Subcutaneous abdominal adipose tissue (tissue), 5 donors: ENCODE results near the gene PKHD1.
"Not testable (repeated sequence)": the region's sequence is repeated elsewhere in the genome, so short reads cannot be mapped to it uniquely, and the experiment has no call there.

Source experiments
- H3K27ac ChIP-seq: one replicate; pipeline ENCODE4 v1.7.0; 2013; ENCODE audit warnings: low read depth, mild to moderate bottlenecking, inconsistent platforms, low read length, moderate library complexity
- H3K27me3 ChIP-seq, 5 donors: one replicate each; pipeline ENCODE4 v1.7.0; 2013; ENCODE audit warnings: low read length in 5 of 5, inconsistent platforms in 1 of 5; ENCODE audit not compliant: control insufficient read depth in 5 of 5, insufficient read depth in 4 of 5
- H3K36me3 ChIP-seq, 5 donors: one replicate each; pipeline ENCODE4 v1.7.0; 2013; ENCODE audit warnings: low read length in 5 of 5; ENCODE audit not compliant: control insufficient read depth in 5 of 5, insufficient read depth in 5 of 5
- H3K4me1 ChIP-seq, 5 donors: one replicate each; pipeline ENCODE4 v1.7.0; 2013; ENCODE audit warnings: low read length in 5 of 5, mild to moderate bottlenecking in 3 of 5, moderate library complexity in 1 of 5; ENCODE audit not compliant: control insufficient read depth in 5 of 5, insufficient read depth in 5 of 5
- H3K4me3 ChIP-seq, 5 donors: one replicate each; pipeline ENCODE4 v1.7.0; 2013; ENCODE audit warnings: low read length in 5 of 5, low read depth in 1 of 5
- H3K9ac ChIP-seq, 5 donors: one replicate each; pipeline ENCODE4 v1.7.0; 2013; ENCODE audit warnings: low read length in 5 of 5, mild to moderate bottlenecking in 4 of 5, moderate library complexity in 3 of 5
- H3K9me3 ChIP-seq, 5 donors: one replicate each; pipeline ENCODE4 v1.7.0; 2013; ENCODE audit warnings: low read length in 5 of 5; ENCODE audit not compliant: control insufficient read depth in 5 of 5
- donor health status: healthy.
- donor health status: healthy.
- donor health status: healthy.
- donor health status: healthy.
- donor health status: healthy.

PKHD1 gene

DNA sequence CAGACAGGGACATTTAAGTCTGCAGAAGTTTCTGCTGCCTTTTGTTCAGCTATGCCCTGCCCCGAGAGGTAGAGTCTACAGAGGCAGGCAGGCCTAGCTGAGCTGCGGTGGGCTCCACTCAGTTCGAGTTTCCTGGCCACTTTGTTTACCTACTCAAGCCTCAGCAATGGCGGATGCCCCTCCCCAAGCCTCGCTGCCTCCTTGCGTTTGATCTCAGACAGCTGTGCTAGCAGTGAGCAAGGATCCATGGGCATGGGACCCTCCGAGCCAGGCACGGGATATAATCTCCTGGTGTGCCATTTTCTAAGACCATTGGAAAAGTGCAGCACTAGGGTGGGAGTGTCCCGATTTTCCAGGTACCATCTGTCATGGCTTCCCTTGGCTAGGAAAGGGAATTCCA is 164.9 kb downstream of the PKHD1 start:
- H3K4me3 ChIP-seq, H3K27ac ChIP-seq, H3K36me3 ChIP-seq, H3K9ac ChIP-seq, H3K27me3 ChIP-seq, H3K4me1 ChIP-seq, H3K9me3 ChIP-seq: not testable (repeated sequence)

DNA sequence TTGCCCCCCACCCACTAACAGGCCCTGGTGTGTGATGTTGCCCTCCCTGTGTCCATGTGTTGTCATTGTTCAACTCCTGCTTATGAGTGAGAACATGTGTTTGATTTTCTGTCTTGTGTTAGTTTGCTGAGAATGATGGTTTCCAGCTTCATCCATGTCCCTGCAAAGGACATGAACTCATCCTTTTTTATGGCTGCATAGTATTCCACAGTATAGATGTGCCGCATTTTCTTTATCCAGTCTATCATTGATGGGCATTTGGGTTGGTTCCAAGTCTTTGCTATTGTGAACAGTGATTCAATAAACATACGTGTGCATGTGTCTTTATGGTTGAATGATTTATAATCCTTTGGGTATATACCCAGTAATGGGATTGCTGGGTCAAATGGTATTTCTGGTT is 169.1 kb downstream of the PKHD1 start:
- H3K36me3 ChIP-seq, H3K9me3 ChIP-seq, H3K9ac ChIP-seq: not testable (repeated sequence)

DNA sequence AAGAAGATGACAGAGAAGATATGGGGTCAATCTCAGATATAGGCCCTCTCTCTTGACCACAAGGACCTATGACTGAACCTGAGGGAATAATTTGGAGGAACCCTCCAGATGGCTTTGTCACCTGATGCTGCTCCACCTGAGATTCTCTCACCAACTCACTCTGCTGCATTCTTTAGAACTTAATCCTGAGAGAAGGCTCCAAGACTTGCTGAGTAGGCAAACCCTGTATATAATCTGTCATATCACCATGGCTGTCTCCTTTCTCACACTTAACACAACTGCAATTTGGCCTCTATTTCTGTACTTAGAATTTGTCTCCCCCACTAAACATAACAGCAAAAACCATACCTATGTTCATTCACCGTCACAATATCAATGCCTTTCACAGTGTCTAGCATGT is 172.3 kb downstream of the PKHD1 start:
- peaks cover 0 to 3% (median 0%) of the 10 kb centered on the region in 5 donors for H3K9me3 ChIP-seq

More for the DNA sequence above, 169.1 kb downstream of the PKHD1 start:
- not testable (repeated sequence) for H3K4me3 ChIP-seq, H3K27ac ChIP-seq, H3K4me1 ChIP-seq, H3K27me3 ChIP-seq

GRCh38 chr6:51913265-51913664 is 174.1 kb downstream of the PKHD1 start:
- no peaks in the 10 kb centered on the region for H3K36me3 ChIP-seq
- no peak overlapping the region for H3K27ac ChIP-seq
- no peak overlapping the region for H3K4me3 ChIP-seq
- H3K4me1 ChIP-seq: no peaks in the 10 kb centered on the region
- H3K27me3 ChIP-seq: no peaks in the 10 kb centered on the region
- peaks cover 0 to under 1% (median 0%) of the 10 kb centered on the region in 5 donors for H3K9me3 ChIP-seq
- H3K9ac ChIP-seq: no peak overlapping the region

More for the DNA sequence above, 172.3 kb downstream of the PKHD1 start:
- no peak overlapping the region for H3K4me3 ChIP-seq
- no peak overlapping the region for H3K9ac ChIP-seq
- H3K4me1 ChIP-seq: no peaks in the 10 kb centered on the region
- H3K36me3 ChIP-seq: no peaks in the 10 kb centered on the region
- no peaks in the 10 kb centered on the region for H3K27me3 ChIP-seq
- no peak overlapping the region for H3K27ac ChIP-seq

DNA sequence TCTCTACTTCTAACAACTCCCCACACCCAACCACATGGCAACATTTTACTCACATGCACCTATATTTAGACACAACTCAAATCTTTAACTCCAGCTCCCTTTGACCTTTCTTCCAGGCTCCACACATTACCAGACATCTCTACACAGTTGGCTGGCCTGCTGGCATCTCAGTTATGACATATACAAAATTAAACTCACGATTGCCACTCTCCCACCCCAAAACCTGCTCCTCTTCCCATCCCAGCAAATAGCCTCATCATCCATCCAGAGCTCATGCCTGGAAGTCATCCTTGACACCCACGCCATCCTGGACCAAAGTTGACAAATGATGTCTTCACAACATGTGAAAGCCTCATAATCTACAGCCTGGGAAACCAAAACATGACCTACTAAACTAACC is 176.6 kb downstream of the PKHD1 start:
- Histone ChIP-seq H3K9me3 (no peaks in the 10 kb centered on the region), H3K27ac (no peak overlapping the region), H3K27me3 (no peaks in the 10 kb centered on the region), H3K4me1 (no peaks in the 10 kb centered on the region), H3K9ac (no peak overlapping the region), H3K4me3 (no peak overlapping the region), H3K36me3 (no peaks in the 10 kb centered on the region)

- Histone ChIP-seq H3K4me1 (no peaks in the 10 kb centered on the region), H3K9ac (no peak overlapping the region), H3K27me3 (no peaks in the 10 kb centered on the region), H3K4me3 (no peak overlapping the region), H3K36me3 (no peaks in the 10 kb centered on the region), H3K9me3 (no peaks in the 10 kb centered on the region), H3K27ac (no peak overlapping the region)
Measured at GRCh38 chr6:51908243-51908642, 179.2 kb downstream of the PKHD1 start.

GRCh38 chr6:51901766-51902764 is 185.3 kb downstream of the PKHD1 start:
- Histone ChIP-seq H3K9ac (no peak overlapping the region), H3K9me3 (no peaks in the 10 kb centered on the region), H3K4me3 (no peak overlapping the region), H3K4me1 (no peaks in the 10 kb centered on the region), H3K27me3 (no peaks in the 10 kb centered on the region), H3K36me3 (no peaks in the 10 kb centered on the region), H3K27ac (no peak overlapping the region)

GRCh38 chr6:51893366-51893765 is 194.0 kb downstream of the PKHD1 start:
- Histone ChIP-seq H3K27ac (no peak overlapping the region), H3K9me3 (no peaks in the 10 kb centered on the region), H3K27me3 (no peaks in the 10 kb centered on the region), H3K36me3 (no peaks in the 10 kb centered on the region), H3K4me1 (no peaks in the 10 kb centered on the region), H3K4me3 (no peak overlapping the region), H3K9ac (no peak overlapping the region)

DNA sequence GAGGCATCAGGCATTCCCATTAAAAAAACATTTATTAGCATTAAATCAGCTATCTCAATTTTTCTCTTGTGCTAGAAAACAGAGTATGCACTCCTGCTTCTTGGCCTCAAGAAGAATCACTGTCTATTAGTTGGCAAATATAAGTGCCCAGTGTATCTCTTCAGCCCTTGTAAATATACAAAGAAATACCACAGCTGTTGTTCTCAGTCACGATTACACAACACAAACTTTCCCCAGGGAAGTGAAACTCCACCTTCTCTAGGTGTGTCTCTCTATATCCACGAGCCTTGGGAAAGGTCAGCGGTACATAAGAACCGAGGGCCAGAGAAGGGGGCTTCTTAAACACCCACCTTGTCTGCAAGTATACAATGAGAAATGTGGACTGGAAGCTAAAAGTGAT is 194.7 kb downstream of the PKHD1 start:
- Histone ChIP-seq H3K36me3 (no peaks in the 10 kb centered on the region), H3K4me3 (no peak overlapping the region), H3K9me3 (no peaks in the 10 kb centered on the region), H3K9ac (no peak overlapping the region), H3K27ac (no peak overlapping the region), H3K4me1 (no peaks in the 10 kb centered on the region), H3K27me3 (no peaks in the 10 kb centered on the region)

GRCh38 chr6:51892339-51892738 is 195.1 kb downstream of the PKHD1 start:
- Histone ChIP-seq H3K27me3 (no peaks in the 10 kb centered on the region), H3K4me1 (no peaks in the 10 kb centered on the region), H3K27ac (no peak overlapping the region), H3K36me3 (no peaks in the 10 kb centered on the region), H3K9me3 (no peaks in the 10 kb centered on the region), H3K9ac (no peak overlapping the region), H3K4me3 (no peak overlapping the region)
